ENCODE results near the gene COL20A1.

DNA sequence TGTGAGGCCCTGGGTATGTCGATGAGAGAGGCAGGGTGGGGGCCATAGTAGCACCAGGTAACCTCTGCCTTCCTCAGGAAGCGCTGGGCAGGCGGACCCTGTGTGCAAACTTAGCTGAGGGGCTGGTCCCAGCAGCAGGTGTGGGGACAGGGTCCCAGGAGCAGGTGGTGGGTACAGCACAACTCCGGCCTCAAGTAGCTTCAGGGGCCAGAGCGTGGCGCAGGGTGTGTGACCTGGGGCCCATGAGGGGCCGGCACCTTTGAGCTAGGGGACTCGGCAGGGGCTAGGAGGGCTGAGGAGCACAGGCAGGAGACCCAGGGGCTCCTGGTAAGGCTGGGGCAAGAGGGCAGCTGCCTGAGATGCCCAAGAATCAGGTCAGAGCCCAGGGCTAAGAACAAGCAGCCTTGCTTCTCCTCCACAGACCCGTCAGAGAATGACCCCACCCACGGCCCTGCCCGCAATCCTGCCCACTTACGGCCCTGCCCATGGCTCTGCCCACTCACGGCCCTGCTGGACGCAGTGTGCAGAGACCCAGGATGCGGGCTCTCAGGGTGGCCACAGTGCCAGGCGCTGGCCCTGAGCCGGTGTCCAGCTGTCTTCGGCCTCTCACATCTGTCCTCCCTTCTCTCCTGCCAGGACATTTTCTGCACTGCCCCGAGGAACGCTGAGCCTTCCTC is 37.2 kb downstream of the COL20A1 start:
- TF ChIP-seq, protein P1, sequence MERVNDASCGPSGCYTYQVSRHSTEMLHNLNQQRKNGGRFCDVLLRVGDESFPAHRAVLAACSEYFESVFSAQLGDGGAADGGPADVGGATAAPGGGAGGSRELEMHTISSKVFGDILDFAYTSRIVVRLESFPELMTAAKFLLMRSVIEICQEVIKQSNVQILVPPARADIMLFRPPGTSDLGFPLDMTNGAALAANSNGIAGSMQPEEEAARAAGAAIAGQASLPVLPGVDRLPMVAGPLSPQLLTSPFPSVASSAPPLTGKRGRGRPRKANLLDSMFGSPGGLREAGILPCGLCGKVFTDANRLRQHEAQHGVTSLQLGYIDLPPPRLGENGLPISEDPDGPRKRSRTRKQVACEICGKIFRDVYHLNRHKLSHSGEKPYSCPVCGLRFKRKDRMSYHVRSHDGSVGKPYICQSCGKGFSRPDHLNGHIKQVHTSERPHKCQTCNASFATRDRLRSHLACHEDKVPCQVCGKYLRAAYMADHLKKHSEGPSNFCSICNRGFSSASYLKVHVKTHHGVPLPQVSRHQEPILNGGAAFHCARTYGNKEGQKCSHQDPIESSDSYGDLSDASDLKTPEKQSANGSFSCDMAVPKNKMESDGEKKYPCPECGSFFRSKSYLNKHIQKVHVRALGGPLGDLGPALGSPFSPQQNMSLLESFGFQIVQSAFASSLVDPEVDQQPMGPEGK (CRISPR knock-in tag; IDR thresholded peaks at IDR 0.05; ENCODE audit: borderline replicate concordance): no peak
- TF ChIP-seq, protein P2, sequence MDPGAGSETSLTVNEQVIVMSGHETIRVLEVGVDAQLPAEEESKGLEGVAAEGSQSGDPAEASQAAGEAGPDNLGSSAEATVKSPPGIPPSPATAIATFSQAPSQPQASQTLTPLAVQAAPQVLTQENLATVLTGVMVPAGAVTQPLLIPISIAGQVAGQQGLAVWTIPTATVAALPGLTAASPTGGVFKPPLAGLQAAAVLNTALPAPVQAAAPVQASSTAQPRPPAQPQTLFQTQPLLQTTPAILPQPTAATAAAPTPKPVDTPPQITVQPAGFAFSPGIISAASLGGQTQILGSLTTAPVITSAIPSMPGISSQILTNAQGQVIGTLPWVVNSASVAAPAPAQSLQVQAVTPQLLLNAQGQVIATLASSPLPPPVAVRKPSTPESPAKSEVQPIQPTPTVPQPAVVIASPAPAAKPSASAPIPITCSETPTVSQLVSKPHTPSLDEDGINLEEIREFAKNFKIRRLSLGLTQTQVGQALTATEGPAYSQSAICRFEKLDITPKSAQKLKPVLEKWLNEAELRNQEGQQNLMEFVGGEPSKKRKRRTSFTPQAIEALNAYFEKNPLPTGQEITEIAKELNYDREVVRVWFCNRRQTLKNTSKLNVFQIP (CRISPR knock-in tag; IDR thresholded peaks at IDR 0.05; ENCODE audit: borderline replicate concordance, low read depth): no peak
- TF ChIP-seq ZC3H10 (CRISPR knock-in tag; IDR thresholded peaks at IDR 0.05) (no peak), ZNF70 (CRISPR knock-in tag; IDR thresholded peaks at IDR 0.05) (no peak), ISL1 (CRISPR knock-in tag; IDR thresholded peaks at IDR 0.05) (no peak), OSR1 (CRISPR knock-in tag; IDR thresholded peaks at IDR 0.05) (no peak), TOX (CRISPR knock-in tag; IDR thresholded peaks at IDR 0.05; ENCODE audit: borderline replicate concordance) (no peak), ZNF8 (CRISPR knock-in tag; IDR thresholded peaks at IDR 0.05) (no peak), ARNTL (CRISPR knock-in tag; IDR thresholded peaks at IDR 0.05; ENCODE audit: borderline replicate concordance, low read depth) (no peak)
- TF ChIP-seq, protein P3, sequence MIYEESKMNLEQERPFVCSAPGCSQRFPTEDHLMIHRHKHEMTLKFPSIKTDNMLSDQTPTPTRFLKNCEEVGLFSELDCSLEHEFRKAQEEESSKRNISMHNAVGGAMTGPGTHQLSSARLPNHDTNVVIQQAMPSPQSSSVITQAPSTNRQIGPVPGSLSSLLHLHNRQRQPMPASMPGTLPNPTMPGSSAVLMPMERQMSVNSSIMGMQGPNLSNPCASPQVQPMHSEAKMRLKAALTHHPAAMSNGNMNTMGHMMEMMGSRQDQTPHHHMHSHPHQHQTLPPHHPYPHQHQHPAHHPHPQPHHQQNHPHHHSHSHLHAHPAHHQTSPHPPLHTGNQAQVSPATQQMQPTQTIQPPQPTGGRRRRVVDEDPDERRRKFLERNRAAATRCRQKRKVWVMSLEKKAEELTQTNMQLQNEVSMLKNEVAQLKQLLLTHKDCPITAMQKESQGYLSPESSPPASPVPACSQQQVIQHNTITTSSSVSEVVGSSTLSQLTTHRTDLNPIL (CRISPR knock-in tag; IDR thresholded peaks at IDR 0.05; ENCODE audit: low read depth): no peak
- TF ChIP-seq, protein P4, sequence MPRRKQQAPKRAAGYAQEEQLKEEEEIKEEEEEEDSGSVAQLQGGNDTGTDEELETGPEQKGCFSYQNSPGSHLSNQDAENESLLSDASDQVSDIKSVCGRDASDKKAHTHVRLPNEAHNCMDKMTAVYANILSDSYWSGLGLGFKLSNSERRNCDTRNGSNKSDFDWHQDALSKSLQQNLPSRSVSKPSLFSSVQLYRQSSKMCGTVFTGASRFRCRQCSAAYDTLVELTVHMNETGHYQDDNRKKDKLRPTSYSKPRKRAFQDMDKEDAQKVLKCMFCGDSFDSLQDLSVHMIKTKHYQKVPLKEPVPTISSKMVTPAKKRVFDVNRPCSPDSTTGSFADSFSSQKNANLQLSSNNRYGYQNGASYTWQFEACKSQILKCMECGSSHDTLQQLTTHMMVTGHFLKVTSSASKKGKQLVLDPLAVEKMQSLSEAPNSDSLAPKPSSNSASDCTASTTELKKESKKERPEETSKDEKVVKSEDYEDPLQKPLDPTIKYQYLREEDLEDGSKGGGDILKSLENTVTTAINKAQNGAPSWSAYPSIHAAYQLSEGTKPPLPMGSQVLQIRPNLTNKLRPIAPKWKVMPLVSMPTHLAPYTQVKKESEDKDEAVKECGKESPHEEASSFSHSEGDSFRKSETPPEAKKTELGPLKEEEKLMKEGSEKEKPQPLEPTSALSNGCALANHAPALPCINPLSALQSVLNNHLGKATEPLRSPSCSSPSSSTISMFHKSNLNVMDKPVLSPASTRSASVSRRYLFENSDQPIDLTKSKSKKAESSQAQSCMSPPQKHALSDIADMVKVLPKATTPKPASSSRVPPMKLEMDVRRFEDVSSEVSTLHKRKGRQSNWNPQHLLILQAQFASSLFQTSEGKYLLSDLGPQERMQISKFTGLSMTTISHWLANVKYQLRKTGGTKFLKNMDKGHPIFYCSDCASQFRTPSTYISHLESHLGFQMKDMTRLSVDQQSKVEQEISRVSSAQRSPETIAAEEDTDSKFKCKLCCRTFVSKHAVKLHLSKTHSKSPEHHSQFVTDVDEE (CRISPR knock-in tag; IDR thresholded peaks at IDR 0.05): no peak
